Amygdala (tissue), 56 donors: ENCODE measurements around the gene AARSD1.
"Not testable (repeated sequence)": the region's sequence is repeated elsewhere in the genome, so short reads cannot be mapped to it uniquely, and the experiment has no call there.

Experiments used
- DNase-seq, 56 donors: peaks; one replicate each; lab custom pipeline; 2025; lab: John Stamatoyannopoulos, UW

The AARSD1 gene

DNA sequence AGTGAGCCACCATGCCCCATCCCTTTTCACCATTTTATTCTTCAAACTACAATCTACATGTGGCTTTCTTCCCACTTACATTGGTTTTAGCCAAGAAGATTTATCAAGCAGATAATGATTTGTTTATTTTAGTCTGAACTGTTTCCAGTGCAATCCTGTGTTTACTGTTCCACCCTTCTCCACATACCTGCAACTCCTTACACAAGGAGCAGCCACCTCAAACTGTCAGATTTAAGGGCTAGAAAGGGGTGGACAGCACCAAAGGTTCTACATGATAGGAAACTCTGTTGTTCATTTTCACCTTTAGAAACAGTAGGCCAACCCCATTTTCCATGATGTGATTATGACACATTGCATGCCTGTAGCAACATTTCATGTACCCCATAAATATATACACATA, 18.0 kb upstream of the AARSD1 start:
- no peak for DNase-seq

DNA sequence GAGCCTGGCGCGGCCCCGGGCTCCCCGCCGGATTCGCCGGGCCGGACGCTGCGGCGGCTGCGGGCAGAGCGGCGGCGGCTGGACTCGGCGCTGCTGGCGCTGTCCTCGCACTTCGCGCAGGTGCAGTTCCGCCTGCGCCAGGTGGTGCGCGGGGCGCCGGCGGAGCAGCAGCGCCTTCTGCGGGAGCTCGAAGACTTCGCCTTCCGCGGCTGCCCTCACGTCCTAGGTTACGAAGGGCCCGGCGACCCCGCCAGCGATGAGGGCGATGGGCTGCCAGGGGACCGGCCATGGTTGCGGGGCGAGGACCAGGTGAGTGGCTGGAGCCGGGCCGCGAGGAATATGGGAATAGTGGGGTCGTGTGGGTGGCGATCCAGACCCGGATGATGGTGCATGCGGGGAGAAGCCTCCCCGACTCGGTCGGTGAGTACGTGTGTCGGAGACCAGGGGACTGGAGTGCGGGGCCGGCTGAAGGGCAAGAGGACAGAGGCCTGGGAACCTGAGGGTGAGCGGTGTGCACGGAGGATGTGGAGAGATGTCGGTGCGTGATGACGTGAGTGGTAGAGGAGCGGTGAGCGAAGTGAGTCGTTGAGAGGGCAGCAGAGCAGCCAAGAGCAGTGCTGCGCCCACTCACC, 16.6 kb upstream of the AARSD1 start:
- DNase-seq, result peak in 32 of 56 donors; percentile 4 to 45 (median 28)

DNA sequence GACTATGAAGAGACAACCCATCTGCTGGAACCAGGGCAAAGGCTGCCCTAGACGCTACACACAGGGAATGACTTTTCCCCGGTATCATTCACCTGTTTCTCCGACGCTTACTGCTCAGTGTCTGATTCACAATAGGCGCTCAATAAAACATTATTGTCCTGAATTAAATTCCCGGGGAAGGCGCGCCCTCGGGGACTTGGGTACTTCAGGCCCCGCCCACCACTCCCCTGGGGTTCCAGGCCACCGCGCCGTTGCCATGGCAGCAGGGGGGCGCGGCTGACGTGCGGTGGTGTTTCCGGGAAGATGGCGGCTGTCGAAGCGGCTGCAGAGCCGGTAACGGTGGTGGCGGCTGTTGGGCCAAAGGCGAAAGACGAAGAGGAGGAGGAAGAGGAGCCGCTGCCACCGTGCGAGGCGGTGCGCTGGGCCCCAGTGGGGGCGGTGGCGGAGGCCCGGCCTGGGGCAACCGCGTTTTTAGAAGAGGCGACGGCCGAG, 16.1 kb upstream of the AARSD1 start, which contains the start of gene RUNDC1:
TSS of gene RUNDC1 (plus strand) at position 292 of the 492 bp plus-strand sequence. CDS start at position 304, 12 bp downstream.
- peak in 55 of 56 donors; percentile 22 to 89 (median 72) for DNase-seq

DNA sequence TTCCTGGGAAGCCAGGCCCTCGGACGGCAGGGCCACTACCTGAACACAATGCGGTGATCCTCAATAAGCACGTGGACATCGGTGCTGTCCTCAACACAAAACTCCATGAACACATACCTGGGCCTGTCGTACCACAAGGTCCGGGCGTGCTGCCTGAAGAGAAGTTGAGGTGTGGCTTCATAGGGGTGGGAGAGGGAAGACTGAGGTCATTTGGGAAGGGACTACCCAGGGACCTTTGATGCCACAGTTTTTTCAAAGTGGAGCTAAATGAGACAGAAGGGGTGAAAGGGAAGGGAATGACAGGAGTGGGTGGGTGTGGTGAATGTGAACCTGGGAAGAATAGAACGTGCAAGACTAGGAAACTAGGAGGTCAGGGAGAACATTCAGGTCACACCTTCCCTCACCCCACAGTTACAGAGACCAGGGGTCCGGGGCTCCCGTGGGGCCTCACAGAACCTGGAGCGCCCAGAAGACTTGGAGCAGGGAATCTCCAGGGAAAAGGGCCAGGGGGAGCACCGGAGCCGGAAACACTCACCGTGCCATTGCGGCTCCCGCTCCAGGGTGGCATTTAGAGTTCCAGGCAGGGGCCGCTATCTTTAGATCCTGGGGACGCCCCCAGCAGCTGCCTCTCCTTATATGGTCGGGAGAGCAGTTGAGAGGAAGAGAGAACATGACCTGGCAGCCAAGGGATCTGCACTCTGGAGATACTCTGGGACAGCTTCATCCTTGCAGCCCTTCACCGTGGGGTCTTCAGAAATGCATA, 15.4 kb upstream of the AARSD1 start, which contains the start of gene PTGES3L:
TSS of gene PTGES3L (minus strand) at position 570 of the 763 bp plus-strand sequence. CDS start at position 543, 27 bp downstream.
- DNase-seq, result peak in 23 of 56 donors; percentile 11 to 53 (median 21)

DNA sequence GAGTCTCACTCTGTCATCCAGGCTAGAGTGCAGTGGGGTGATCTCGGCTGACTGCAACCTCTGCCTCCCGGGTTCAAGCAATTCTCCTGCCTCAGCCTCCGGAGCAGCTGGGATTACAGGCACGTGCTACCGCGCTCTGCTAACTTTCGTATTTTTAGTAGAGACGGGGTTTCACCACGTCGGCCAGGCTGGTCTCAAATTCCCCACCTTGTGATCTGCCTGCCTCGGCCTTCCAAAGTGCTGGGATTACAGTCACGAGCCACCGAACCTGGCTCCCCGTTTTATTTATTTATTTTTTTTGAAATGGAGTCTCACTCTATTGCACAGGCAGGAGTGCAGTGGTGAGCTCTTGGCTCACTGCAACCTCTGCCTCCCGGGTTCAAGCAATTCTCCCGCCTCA, 11.4 kb upstream of the AARSD1 start:
- DNase-seq, result not testable (repeated sequence)

DNA sequence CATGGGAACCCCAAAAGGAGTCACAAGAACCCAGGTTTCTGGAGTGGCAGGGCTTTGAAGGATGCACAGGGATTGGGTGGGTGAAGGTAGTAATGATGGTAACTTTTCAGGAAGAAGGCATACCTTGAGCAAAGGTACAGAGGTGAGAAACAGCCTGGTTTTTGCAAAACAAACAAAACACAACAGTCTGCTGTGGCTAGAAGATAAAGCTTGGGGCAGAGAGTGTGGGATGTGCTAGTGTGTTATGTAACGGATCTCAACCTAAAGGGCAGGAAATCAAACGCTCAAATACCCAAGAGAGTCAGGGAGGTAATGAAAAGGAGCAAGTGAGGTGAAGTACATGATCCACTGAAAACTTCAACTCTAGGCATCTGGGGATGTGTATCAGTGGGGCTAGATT, 11.0 kb upstream of the AARSD1 start:
- no peak for DNase-seq

DNA sequence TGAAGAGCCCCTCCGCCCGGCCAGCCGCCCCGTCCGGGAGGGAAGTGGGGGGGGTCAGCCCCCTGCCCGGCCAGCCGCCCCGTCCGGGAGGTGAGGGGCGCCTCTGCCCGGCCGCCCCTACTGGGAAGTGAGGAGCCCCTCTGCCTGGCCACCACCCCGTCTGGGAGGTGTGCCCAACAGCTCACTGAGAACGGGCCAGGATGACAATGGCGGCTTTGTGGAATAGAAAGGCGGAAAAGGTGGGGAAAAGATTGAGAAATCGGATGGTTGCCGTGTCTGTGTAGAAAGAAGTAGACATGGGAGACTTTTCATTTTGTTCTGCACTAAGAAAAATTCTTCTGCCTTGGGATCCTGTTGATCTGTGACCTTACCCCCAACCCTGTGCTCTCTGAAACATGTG, 9.1 kb upstream of the AARSD1 start:
- DNase-seq, result not testable (repeated sequence)

DNA sequence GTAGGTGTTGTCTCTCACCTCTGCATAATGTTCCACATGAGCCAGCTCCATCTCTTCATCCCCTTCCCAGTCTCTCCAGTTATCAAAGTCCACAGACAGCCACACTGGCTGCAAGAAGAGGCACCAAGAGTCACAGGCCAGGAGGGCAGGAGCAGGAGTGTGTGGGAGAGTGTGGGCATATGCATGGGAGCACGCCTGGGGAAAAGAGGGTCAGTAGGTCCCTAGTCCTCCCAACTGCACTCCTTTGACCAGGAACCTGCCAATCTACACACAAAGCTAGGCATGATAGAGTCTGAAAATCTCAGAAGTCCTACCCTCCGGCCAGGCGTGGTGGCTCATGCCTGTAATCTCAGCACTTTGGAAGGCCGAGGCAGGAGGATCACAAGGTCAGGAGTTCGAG, 7.3 kb upstream of the AARSD1 start:
- DNase-seq, result no peak

DNA sequence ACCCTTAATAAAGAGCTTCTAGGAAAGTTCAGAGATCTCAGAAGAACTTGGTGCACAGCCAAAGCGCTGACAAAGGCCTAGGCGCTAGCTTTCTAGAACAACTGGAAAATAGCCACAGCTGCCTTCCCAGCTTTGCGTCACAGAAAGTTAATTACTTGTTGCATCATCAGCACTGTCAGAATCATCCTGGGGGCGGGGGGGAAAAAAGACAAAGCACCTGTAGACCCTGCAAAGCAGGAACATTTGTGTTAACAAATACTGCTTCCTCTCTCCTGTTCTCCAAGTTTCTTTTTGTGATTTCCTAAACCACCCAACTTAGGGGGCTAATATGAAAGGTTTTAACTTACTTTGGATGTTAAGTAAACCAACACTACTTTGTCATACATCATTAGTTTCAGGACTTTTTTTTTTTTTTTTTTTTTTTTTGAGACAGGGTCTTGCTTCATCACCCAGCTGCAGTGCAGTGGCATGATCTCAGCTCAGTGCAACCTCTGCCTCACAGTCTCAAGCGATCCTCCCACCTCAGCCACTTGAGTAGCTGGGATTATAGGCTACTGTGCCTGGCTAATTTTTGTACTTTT, 4.8 kb upstream of the AARSD1 start:
- DNase-seq, result peak in 2 of 56 donors; percentile 4 to 18

DNA sequence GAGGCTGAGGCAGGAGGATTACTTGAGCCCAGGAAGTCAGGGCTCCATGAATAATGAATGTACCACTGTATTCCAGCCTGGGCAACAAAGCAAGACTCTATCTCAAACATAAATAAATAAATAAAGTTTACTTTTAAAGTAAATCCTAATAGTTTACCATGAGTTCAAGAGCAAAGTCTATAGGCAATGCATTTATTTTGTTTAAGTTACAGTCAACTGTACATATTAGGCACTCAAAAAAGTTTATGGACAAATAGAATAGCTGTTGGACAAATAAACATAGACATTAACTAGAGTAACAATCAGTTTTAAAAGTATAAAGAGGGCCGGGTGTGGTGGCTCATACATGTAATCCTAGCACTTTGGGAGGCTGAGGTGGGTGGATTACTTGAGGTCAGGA, 3.7 kb upstream of the AARSD1 start:
- DNase-seq, result no peak

DNA sequence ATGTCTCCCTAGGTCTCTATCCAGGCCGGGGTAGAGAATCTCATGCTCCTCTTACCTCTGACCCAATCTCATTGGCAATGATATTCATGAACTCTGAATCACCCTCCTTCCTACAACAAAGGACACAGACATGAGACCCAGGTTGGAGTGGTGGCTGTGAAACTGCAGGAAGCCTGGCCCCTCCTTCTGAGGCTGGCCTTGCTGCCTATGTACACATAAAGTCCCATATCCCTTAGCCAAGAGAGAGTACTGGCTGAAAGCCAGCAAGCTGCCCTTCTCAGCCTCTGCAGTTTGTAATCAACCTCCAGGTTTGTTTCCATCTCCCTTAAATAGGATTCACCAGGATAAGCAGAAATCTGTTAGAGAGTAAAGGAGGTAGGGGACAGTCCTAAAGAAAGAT, 10.6 kb downstream of the AARSD1 start:
- no peak for DNase-seq

DNA sequence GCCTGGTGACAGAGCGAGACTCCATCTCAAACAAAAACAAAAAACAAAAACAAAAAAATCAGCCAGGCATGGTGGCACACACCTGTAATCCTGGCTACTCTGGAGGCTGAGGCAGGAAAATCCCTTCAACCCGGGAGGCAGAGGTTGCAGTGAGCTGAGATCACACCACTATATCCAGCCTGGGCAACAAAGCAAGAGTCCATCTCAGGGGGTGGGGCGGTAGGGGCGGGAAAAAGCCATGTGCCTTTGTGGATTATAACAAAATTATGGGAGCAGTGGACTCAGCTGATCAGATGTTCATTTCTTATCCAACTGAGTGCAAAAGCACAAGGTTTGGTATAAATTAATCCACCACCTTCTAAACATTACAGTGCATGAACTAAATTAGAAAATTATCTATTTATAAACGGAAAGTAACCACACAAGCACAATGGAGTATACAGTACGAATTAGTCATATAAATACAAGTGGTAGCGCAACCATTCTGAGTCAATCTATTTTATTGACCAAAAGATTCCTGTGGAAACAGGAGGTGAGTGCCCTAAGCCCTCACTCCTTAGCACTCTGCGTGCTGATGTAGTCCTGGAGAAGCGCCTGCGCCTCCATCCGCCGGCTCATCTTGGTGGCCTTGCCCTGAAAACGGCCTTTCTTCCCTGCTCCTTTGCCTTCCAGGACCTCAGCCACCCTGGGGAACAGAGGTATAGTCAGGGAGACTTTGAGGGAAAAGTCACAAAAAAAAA, 14.0 kb downstream of the AARSD1 start:
- no peak for DNase-seq

DNA sequence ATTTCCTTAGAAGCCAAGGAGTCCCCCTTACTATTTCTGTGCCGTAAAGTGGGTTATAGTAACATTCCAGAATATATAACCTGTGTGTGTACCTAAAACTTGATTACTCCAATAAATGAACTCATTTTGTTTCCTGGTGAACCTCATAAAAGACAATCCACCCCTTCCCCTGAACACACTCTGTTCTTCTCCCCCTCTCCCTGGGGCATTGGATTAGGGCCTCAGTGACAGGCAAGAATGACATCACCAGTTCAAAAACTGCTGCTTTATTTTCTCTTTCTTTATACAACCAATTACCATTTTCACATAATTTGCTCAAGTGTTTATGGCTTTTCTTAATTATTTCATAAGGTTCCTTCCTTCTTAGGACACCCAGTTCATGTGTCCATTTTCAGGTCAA, 17.4 kb downstream of the AARSD1 start:
- no peak for DNase-seq

DNA sequence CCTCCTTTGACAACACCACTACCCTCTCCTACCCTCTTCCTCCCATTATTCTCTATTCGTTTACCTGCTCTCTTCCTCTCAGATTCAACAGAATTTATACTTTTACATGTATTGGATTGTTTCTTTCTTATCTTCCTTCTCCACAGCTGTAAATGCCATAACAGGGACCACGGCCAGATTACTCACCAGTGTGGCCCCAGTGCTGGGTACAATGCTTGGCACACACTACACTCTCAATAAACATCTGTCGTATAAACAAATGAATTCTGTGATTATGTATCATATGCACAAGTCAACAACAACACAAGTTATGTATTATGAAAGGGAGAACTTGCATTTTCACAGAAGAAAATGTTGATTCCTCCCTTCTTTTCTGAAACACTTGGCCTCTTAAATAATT, 20.0 kb downstream of the AARSD1 start:
- DNase-seq, result no peak

DNA sequence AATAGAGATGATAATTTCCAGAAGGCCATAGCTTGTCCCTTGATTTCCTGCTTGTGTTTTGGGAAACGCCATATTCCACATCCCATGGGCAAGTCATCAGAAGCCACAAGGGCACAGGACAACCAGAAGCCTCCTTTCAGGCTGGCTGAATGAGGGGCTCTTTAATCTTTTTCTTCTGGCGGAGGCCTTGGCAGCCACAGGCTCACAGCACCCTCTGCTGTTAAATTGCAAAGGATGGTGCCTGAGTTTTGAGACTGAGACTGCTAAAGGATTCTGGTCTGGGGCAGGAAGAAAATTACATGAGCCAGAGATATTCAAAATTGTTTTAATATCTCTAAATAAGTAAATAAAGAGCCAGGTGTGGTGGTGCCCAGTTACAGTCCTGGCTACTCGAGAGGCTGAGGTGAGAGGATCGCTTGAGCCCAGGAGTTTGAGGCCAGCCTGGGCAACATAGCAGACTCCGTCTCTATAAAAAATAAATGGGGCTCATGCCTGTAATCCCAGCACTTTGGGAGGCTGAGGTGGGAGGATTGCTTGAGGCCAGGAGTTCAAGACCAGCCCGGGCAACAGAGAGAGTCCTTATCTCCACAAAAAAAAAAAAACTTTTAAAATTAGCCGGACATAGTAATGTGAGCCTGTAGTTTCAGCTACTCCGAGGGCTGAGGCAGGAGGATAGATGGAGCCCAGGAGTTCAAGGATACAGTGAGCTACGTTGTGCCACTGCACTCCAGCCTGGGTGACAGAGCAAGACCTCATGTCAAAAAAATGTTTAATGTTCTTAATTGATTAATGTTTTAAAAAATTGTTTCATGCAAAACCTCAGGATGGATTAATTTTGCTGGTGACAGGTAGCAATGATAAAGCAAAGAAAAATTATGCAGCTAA, 26.3 kb downstream of the AARSD1 start:
- peak in 32 of 56 donors; percentile 1 to 66 (median 18) for DNase-seq

DNA sequence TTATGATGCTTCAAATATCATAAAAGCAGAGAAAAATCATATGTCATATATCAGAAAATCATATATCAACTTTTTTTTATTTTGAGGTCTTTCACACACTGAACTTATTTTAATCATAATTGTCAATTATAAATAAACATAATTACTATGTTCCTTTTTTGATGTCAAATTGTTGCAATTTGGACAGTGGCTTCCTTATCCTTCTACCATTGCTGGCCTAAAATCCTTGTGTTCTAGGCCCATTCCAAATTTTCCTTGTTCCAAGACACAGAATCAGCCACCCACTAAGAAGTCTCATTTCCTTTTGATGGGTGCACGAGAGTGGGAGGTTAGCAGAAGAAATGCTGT, 34.8 kb downstream of the AARSD1 start:
- no peak for DNase-seq

DNA sequence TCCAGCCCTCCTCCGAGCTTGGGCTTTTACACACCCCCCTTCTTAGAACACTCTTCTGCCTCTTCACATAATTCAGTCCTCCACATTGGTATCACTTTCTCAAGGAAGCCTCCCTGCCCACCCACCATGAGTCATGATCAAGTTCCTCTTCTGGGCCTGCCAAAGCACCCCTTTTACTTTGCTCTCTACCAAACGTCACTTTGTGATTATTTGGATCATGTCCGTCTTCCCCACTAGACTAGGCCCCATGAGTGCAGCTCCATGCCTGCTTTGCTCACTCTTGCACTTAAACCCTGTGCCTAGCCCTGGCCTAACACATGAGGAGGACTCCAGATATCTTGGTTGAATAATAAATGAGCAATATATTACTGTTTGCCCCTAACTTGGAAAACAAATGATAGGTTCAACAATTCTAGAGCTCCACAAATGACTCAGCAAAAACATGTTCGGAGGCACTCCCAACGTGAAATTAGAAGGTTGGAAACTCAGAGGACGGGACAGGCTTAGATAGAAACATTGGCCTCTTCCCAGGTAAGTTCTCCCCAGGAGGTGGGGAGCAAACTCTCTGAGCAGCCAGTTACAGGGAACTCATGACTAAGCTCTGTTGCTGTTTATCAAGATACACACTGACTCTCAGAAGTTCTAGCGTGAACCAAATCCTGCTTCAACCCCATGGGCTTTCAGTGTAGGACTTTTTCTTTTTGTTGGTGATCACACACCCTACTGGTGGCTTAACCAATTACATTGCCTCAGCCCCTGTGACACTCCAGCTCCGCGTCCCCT, 35.3 kb downstream of the AARSD1 start:
- DNase-seq, result peak in 3 of 56 donors; percentile 1 to 4 (median 3)

DNA sequence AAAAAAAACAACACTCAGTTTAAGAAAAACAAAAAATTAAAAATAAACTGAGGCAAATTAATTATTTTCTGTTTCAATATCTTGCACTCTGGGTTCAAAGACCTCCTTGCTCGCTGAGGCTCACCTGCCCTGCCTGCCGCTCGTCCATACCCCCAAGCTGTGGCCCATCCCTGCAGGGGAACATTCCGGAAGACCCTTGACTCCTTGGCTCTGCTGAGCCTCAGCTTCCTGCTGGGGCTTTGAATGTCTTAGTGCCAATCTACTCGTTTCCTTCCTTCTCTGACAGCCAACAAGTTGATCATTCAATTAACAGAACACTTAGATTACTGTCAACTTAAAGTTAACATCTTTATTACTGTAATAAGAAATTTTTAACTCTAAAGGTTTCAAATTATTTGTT, 39.4 kb downstream of the AARSD1 start:
- no peak for DNase-seq

DNA sequence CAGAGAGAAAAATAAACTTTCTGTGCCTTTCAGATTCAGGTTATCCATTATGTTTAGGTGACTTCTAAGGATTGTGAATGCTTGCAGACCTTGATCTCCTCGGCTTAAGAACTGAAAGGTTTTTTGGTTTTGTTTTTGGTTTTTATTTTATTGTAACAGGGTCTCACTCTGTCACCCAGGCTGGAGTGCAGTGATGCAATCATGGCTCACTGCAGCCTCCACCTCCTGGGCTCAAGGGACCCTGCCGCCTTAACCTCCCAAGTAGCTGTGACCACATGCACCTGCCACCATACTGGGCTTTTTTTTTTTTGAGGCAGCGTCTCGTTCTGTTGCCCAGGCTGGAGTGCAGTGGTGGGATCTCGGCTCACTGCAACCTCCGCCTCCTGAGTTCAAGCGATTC, 40.8 kb downstream of the AARSD1 start:
- DNase-seq, result not testable (repeated sequence)
